HepG2 (cell line): ENCODE measurements around the gene SRSF4. TPM values are rescaled to one million over a fixed set of nuclear protein-coding genes. Genes with fewer than 3 reads are reported as not detected.
A peak's percentile ranks its signal among the peaks of the same experiment; 100 is the strongest.

Source experiments
- ADNP ChIP-seq: sonication (generic); formaldehyde crosslinking; IDR thresholded peaks from 2 replicates; pipeline ENCODE4 v1.4.0; 2020; ENCODE audit warnings: missing genetic modification reagents
- DMAP1 ChIP-seq: IDR thresholded peaks from 2 replicates; pipeline ENCODE4 v1.6.1; 2016
- GFI1 ChIP-seq: sonication (generic); formaldehyde crosslinking; IDR thresholded peaks from 2 replicates; pipeline ENCODE4 v1.5.0; 2020; ENCODE audit warnings: missing genetic modification reagents, mild to moderate bottlenecking, borderline replicate concordance
- PLRG1 ChIP-seq: fragments of 450-650 bp; conservative IDR thresholded peaks from 2 replicates; pipeline ENCODE4 v1.6.1; 2016
- RARG ChIP-seq: sonication (generic); formaldehyde crosslinking; IDR thresholded peaks from 2 replicates; pipeline ENCODE4 v1.4.0; 2020; ENCODE audit warnings: low read depth, mild to moderate bottlenecking, missing genetic modification reagents
- SP2 ChIP-seq: sonication (generic); formaldehyde crosslinking; IDR thresholded peaks from 2 replicates; pipeline ENCODE4 v1.5.1; 2020; ENCODE audit warnings: mild to moderate bottlenecking, missing genetic modification reagents
- STAT6 ChIP-seq: sonication (generic); formaldehyde crosslinking; IDR thresholded peaks from 2 replicates; pipeline ENCODE4 v1.4.0; 2020; ENCODE audit warnings: missing genetic modification reagents, mild to moderate bottlenecking, borderline replicate concordance
- UBTF ChIP-seq: sonication (generic); formaldehyde crosslinking; IDR thresholded peaks from 2 replicates; pipeline ENCODE4 v1.4.0; 2020; ENCODE audit warnings: mild to moderate bottlenecking, missing genetic modification reagents
- YEATS4 ChIP-seq: sonication (generic); formaldehyde crosslinking; IDR thresholded peaks from 2 replicates; pipeline ENCODE4 v1.4.0; 2020; ENCODE audit warnings: missing genetic modification reagents, borderline replicate concordance
- ZBTB33 ChIP-seq: sonication (generic); formaldehyde crosslinking; IDR thresholded peaks from 2 replicates; pipeline ENCODE4 v1.4.0; 2020; ENCODE audit warnings: missing genetic modification reagents
- ZFP37 ChIP-seq: sonication (generic); formaldehyde crosslinking; IDR thresholded peaks from 2 replicates; pipeline ENCODE4 v1.4.0; 2020; ENCODE audit warnings: missing genetic modification reagents, borderline replicate concordance
- ZMYM2 ChIP-seq: sonication (generic); formaldehyde crosslinking; IDR thresholded peaks from 2 replicates; pipeline ENCODE4 v1.8.0; 2022; ENCODE audit warnings: mild to moderate bottlenecking, missing genetic modification reagents
- ZNF17 ChIP-seq: sonication (generic); formaldehyde crosslinking; IDR thresholded peaks from 2 replicates; pipeline ENCODE4 v1.5.0; 2020; ENCODE audit warnings: mild to moderate bottlenecking, missing genetic modification reagents
- ZNF180 ChIP-seq: sonication (generic); formaldehyde crosslinking; IDR thresholded peaks from 2 replicates; pipeline ENCODE4 v1.4.0; 2020; ENCODE audit warnings: low read depth, missing genetic modification reagents, borderline replicate concordance
- ZNF230 ChIP-seq: sonication (generic); formaldehyde crosslinking; IDR thresholded peaks from 2 replicates; pipeline ENCODE4 v1.4.0; 2020; ENCODE audit warnings: mild to moderate bottlenecking, missing genetic modification reagents
- ZNF616 ChIP-seq: sonication (generic); formaldehyde crosslinking; IDR thresholded peaks from 2 replicates; pipeline ENCODE4 v1.5.0; 2020; ENCODE audit warnings: low read depth, mild to moderate bottlenecking, missing genetic modification reagents
- ZNF790 ChIP-seq: sonication (generic); formaldehyde crosslinking; IDR thresholded peaks from 2 replicates; pipeline ENCODE4 v1.8.0; 2022; ENCODE audit warnings: missing genetic modification reagents, mild to moderate bottlenecking, borderline replicate concordance
- polyA plus RNA-seq, 8 experiments: library from polyadenylated mRNA; depleted of rRNA in 3 of 8; stranded (reverse) in 7 of 8; unstranded in 1 of 8; fragments of >200 nt; fragmentation: Illumina TruSeq in 4 of 8; extraction: Trizol in 4 of 8; gene quantifications; 2 replicates each; pipeline versions ENCODE4 v1.2.1 to v1.2.3, GENCODE V29; 2011 to 2016; ENCODE audit warnings: low read depth in 4 of 8, missing spikeins in 1 of 8, mixed read lengths in 1 of 8; ENCODE audit not compliant: insufficient read depth in 1 of 8
- total RNA-seq, 5 experiments: library from RNA; depleted of rRNA; stranded (reverse); fragments of >200 nt; fragmentation: Illumina TruSeq; extraction: Trizol; gene quantifications; 2 replicates each; pipeline ENCODE4 v1.2.3, GENCODE V29; 2016; ENCODE audit warnings: low read depth in 1 of 5

The SRSF4 gene
- total and polyA plus RNA-seq, 2 of the 13 experiments (the other 11 are each of a cell fraction or from before 2014, with no cell fraction given) = 37.7 to 50.9 TPM

- TF ChIP-seq GFI1 (CRISPR knock-in tag) (0 out of 2 replicates have a peak, but pooled peaks have one; percentile 40), SP2 (0 out of 2 replicates have a peak, but pooled peaks have one; percentile 13), DMAP1 (CRISPR knock-in tag) (peak; percentile 8; the same call in 1 of the 2 replicates), STAT6 (CRISPR knock-in tag) (no peak), ADNP (CRISPR knock-in tag) (no peak), ZNF180 (no peak), ZNF230 (no peak), ZBTB33 (CRISPR knock-in tag) (0 out of 2 replicates have a peak, but pooled peaks have one; percentile 26), ZNF17 (CRISPR knock-in tag) (no peak), YEATS4 (no peak), UBTF (CRISPR knock-in tag) (peak; percentile 63), ZNF616 (no peak), ZNF790 (CRISPR knock-in tag) (no peak), PLRG1 (no peak), ZFP37 (CRISPR knock-in tag) (no peak), RARG (CRISPR knock-in tag) (no peak), ZMYM2 (peak; percentile 48; the same call in 1 of the 2 replicates)
These were observed 57.1 kb downstream of the SRSF4 start (continued) for GRCh38 chr1:29124366-29125236.
